ENCODE data around the gene GNG12.

DNA sequence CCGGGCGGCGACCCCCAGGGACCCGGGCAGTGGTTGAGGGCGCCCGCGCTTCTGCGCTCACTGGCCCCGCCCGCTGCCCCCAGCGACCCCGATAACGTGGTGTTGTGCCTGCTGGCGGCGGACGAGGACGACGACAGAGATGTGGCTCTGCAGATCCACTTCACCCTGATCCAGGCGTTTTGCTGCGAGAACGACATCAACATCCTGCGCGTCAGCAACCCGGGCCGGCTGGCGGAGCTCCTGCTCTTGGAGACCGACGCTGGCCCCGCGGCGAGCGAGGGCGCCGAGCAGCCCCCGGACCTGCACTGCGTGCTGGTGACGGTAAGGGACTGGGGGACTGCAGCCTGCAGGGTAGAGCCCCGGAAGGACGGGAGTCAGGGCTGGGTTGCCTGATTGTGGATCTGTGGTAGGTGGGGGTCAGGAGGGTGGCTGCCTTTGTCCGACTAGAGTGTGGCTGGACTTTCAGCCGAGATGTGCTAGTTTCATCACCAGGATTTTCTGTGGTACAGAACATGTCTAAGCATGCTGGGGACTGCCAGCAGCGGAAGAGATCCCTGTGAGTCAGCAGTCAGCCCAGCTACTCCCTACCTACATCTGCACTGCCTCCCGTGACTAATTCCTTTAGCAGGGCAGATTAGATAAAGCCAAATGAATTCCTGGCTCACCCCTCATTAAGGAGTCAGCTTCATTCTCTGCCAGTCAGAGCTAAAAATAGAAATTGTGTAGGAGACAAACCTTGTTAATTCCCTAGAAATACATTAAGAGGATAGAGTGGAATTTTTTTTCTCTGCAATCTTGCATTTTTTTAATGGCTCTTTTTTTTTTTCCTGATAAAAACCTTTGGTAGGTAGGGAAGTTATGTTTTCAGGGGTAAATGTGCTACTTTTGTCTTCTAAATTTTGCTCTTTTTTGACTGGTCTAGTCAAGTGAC, 146.7 kb downstream of the GNG12 start:
- TF ChIP-seq, protein P1, sequence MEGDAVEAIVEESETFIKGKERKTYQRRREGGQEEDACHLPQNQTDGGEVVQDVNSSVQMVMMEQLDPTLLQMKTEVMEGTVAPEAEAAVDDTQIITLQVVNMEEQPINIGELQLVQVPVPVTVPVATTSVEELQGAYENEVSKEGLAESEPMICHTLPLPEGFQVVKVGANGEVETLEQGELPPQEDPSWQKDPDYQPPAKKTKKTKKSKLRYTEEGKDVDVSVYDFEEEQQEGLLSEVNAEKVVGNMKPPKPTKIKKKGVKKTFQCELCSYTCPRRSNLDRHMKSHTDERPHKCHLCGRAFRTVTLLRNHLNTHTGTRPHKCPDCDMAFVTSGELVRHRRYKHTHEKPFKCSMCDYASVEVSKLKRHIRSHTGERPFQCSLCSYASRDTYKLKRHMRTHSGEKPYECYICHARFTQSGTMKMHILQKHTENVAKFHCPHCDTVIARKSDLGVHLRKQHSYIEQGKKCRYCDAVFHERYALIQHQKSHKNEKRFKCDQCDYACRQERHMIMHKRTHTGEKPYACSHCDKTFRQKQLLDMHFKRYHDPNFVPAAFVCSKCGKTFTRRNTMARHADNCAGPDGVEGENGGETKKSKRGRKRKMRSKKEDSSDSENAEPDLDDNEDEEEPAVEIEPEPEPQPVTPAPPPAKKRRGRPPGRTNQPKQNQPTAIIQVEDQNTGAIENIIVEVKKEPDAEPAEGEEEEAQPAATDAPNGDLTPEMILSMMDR (IDR thresholded peaks at IDR 0.05), result no peak
- no peak for TF ChIP-seq EZH2 (IDR thresholded peaks at IDR 0.05; ENCODE audit: borderline replicate concordance, insufficient read depth, low read depth, low read length, poor library complexity, severe bottlenecking)
